HG03175 (cell line): Measurements from ENCODE around the gene MCF2L.
"Not testable (repeated sequence)": the region's sequence is repeated elsewhere in the genome, so short reads cannot be mapped to it uniquely, and the experiment has no call there.

Experiments
- ATAC-seq: cut with Tn5 transposase; IDR thresholded peaks from one replicate; pipeline ENCODE4 v1.9.1; 2021; ENCODE audit warnings: mild to moderate bottlenecking, moderate library complexity; ENCODE audit not compliant: unreplicated experiment

Gene MCF2L

DNA sequence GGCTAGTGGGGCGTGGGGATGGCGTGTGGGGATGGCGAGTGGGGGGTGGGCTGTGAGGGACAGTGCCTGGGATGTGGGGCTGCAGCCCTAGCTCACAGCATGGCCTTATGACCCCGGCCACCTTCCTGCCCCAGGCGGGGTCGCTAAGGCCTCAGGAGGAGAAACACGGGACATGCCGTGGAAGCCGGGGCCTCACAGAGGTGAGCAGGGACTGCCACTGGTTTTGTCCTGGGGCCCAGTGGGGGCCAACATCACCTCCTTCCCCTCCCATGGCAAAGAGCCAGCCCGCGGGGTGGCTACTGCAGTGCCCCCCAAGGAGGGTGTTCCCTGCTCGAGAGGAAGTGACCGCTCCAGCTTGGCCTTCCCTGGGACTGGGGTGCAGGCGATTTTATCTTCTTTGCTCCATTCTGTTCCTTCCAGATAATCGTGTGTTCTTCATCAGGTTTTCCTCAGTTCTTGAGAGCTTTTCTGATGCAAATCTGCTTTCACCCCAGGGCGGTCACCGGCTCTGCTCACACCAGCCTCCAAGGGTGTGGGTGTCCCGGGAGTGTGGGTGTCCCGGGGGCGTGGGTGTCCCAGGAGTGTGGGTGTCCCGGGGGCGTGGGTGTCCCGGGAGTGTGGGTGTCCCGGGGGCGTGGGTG, 137.8 kb downstream of the MCF2L start:
- ATAC-seq = no peak

DNA sequence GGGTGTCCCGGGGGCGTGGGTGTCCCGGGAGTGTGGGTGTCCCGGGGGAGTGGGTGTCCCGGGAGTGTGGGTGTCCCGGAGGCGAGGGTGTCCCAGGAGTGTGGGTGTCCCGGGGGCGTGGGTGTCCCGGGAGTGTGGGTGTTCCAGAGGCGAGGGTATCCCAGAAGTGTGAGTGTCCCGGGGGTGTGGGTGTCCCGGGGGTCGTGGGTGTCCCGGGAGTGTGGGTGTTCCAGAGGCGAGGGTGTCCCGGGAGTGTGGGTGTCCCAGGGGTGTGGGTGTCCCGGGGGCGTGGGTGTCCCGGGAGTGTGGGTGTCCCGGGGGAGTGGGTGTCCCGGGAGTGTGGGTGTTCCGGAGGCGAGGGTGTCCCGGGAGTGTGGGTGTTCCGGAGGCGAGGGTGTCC, 139.5 kb downstream of the MCF2L start:
- ATAC-seq = not testable (repeated sequence)

DNA sequence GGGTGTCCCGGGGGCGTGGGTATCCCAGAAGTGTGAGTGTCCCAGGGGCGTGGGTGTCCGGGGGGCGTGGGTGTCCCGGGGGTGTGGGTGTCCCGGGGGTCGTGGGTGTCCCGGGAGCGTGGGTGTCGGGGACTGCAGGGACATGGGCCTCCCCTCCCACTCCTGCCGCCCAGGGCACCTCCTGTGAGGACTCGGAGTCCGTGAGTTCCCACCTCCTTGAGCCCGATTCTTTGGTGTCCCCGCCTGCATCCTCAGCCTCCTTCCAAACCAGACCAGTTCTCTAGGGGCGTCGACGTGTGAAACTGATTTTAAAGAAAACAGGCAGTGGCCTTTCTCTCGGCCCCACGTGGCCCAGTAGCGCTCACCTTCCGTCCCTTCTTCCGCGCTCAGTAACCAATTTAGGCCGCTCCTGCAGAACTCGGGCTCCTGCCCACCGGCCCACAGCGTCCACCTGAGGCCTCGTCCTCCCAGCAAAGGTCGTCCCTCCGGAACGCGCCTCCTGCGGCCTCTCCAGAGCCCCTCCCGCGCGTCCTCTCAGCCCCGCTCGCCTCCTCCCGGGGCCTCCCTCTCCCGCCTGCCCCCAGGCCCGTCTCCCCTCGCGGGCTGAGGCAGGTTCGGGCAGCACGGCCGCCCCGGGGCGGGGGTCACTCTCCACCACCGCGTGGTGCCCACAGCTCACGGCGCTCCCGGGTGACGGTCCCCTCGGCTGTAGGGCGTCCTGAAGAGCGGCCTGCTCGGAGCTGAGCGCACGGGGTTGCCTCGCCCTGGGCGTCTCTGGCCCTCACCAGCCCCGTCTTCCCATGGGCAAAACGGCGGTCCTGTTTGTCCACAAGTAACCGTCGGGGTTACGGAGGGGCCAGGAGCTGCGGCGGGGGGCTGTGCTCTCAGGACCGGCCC, 140.4 kb downstream of the MCF2L start:
- ATAC-seq = no peak

DNA sequence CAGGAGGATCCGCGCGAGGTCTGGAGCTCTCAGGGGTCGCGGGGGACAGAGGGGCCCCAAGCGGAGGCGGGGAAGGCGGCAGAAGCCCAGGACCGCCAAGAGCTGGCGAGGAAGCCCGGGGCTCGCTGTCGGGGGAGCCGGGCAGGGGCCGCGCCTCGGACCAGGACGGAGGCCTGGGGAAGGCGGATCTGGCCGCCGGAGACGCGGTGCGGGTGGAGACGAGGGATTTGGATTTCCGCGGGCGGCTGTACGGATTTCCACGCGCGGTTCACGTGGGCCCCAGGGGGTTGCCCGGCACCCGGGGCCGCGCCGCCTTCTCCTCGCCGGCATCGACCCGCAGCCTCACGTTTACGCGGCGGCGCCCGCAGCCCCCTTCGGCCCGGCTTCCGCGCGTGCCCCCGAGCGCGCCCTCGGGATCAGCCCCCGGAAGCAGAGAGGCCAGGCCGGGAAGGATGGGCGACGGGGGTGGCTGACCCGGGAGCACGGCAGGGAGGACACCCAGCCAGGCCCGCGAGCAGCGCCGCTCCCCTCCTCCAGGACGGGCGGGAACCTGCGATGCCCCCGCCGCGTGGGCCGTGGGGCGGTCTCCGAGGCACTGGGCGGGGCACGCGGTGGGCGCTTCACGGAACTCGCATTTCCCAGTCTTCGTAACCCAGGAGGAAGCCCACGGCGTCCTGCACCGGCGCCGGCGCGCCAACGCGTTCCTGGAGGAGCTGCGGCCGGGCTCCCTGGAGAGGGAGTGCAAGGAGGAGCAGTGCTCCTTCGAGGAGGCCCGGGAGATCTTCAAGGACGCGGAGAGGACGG, 141.2 kb downstream of the MCF2L start:
- no peak for ATAC-seq

DNA sequence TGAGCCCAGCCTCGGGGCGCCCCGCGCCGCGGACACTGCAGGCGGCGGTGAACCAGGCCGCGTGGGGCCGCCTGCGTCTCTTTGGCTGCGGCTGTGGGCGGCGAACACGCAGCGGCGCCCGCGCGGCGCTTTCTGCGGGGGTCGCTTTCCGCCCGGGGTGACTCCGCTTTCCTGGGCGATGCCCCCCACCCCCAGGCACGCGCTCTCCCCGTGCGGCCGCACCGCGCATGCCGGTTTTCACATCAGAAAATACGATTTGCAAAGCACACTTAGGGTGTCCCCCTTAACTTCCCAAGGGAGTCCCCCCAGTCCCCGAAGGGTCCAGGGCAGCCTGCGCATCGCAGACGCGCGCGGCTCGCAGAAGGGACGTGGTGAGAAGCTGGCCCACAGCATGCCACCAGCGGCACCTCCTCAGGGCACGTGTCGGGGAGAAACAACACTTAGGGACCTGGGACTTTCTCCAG, 141.9 kb downstream of the MCF2L start:
- ATAC-seq = no peak

DNA sequence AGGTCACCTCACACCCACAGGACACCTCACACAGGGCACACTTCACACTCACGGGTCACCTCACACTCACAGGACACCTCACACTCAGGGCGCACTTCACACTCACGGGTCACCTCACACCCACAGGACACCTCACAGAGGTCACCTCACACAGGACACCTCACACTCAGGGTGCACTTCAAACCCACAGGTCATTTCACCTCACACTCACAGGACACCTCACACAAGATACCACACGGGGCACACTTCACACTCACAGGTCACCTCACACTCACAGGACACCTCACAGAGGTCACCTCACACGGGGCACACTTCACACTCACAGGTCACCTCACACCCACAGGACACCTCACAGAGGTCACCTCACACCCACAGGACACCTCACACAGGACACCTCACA, 142.8 kb downstream of the MCF2L start:
- ATAC-seq = not testable (repeated sequence)

DNA sequence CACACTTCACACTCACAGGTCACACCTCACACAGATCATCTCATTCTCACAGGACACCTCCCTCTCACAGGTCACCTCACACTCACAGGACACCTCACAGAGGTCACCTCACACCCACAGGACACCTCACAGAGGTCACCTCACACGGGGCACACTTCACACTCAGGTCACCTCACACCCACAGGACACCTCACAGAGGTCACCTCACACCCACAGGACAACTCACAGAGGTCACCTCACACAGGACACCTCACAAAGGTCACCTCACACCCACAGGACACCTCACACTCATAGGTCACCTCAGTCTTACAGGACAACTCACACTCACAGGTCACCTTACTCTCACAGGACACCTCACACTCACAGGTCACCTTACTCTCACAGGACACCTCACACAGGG, 143.5 kb downstream of the MCF2L start:
- not testable (repeated sequence) for ATAC-seq

DNA sequence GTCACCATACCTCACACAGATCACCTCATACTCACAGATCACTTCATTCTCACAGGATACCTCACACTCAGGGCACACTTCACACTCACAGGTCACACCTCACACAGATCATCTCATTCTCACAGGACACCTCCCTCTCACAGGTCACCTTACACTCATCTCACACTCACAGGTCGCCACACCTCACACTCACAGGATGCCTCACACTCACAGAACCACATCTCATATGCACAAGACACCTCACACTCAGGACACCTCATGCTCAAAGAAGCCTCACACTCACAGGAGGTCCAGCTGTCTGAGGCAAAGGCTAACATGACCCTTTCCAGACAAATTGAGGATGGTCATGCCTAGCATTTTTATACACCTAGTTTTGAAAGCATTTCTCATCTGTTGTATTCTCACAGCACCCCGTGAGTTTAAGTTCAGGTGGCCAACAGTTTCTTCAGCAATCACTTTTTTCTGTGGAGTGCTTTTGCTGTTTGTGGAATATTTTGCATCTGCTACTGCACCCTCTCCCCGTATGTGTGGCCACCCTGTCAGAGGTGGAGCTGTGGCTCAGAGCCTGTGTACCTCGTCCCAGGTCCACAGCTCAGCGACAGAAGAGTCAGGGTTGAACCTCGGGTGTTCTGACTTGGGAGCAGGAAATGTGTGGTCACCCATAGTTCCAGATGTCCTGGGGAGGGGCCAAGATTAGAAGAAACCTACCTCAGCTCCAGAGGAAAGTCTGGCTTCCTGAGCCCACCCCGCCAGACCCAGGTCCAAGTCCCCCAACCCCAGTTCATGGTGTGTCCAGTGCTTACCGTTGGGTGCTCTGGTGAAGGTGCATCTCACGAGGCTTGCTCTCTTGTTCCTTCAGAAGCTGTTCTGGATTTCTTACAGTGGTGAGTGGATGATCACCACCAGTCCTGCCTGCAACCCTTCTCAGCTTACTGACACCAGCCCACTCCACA, 144.2 kb downstream of the MCF2L start:
- no peak for ATAC-seq

DNA sequence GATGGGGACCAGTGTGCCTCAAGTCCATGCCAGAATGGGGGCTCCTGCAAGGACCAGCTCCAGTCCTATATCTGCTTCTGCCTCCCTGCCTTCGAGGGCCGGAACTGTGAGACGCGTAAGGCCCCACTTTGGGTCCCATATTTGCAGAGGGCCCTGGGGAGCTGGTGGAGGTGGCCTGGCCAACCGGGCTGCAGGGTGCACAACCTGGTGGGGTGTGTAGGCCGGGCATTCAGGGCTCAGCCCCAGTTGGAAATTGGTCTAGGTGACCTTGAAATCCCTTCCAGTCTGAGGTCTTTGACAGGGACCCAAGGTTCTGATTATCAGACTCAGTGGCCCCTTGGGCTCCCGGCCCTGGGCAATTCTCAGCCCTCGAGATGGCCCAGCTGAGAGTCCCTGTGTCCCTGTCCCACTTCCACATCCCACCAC, 144.8 kb downstream of the MCF2L start:
- no peak for ATAC-seq

DNA sequence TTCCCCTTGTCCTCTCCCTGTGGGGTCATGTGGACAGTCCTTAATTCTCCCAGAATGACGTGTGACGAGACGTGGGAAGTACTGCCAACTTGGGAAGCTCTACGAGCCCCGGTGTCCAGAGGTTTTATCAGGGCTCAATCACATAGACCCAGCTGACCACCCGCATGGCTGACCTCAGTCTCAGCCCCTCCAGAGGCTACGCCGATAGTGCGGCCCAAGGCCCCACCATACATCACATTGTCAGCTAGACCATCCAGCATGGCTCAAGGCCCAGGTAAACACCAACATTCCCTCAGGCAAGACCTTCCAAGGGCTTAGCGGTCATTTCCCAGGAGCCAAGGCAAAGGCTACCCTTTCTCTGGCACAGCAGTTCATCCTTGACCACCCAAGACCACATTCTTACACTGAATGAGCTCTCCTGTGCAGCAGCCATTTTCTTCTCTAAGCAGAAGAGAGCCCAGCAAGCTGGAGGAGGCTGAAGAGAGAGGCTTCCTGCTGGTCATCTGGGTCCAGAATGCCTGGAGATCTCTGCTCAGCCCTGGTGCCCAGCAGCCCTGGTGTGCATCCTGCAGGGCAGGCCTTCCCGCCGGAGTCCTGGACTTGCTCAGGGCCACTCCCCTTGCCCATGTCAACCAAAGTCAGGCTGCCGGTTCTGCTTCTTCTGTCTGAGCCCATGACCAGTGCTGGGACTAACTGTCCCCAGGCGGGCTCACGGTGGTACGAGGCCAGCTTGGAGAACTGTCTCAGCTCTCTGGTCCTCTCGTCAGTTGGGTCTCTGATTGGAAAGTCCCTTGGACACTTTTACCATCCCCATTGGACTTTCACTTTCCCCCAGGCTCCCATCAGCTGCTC, 145.7 kb downstream of the MCF2L start:
- ATAC-seq = no peak

DNA sequence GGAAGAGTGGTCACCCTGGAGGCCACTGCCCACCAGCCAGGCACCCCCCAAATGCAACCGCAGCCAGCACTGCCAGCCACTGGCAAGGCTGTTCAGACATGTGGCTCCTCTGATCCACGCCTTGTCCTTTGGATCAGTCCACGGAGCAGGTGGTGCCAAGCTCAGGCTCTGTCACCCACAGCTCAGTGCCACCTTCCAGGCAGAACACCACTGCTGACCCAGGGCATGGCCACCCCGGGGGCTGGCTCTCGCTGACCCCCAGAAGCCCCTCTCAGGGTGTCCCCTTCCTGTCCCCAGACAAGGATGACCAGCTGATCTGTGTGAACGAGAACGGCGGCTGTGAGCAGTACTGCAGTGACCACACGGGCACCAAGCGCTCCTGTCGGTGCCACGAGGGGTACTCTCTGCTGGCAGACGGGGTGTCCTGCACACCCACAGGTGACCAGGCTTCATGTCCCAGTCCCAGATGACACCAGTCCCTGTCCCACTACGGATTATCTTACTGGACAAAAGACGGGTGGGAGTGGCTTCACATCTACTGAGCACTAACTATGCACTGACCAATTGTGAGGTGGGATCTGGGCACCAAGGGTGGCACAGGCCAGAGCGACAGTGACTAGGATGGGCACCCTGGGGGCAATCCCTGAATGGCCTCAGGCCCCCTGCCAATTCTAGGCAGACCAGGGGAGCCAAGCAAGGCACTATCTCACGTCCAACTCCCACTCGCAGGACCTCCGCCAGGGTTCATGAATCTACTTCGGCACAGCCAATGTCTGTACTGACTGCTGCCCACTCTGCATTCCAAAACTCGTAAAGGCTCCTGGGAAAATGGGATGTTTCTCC, 146.6 kb downstream of the MCF2L start:
- ATAC-seq = no peak

DNA sequence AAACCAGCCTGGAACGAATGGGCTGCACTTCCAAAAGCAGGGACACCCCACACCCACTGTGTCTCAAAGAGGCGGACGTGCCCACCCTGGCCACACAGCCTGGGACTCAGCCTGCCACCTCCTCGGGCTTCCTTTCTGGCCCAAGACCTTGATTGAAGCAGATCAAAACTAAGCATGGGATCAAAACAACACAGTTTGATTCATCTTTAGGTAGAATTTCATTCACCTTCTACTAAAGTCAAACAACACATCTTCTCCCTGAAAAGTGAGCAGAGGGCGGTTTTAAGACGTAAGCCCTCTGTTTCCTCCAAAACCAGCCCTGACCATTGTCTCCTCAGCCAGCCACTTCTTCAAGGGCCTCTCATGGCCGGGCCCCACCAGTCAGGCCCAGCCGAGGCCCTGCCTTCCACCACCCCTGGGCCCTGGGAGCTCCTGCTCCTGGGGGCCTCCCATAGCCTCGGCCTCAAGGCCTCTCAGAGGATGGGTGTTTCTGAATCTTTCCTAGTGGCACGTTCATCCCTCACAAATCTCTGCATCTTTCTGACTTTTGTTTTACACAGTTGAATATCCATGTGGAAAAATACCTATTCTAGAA, 147.3 kb downstream of the MCF2L start:
- ATAC-seq = no peak

DNA sequence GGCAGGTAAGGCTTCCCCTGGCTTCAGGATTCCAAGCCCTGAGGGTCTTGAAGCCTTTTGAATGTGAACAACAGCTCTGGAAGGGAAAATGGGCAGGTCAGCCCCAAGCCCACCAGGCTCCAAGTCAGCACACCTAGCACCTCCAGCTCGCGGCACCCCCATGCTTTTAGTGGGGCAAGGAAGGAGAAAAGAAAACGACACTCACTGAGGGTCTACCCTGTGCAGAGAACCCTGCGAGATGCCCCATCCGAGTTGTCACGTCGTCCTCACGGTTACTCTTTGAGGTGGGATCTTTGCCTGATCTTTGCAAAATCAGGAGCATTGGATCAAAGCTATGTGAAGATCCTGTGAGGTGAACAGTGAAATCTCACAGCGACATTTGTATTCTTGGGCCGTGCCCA, 147.9 kb downstream of the MCF2L start:
- no peak for ATAC-seq

DNA sequence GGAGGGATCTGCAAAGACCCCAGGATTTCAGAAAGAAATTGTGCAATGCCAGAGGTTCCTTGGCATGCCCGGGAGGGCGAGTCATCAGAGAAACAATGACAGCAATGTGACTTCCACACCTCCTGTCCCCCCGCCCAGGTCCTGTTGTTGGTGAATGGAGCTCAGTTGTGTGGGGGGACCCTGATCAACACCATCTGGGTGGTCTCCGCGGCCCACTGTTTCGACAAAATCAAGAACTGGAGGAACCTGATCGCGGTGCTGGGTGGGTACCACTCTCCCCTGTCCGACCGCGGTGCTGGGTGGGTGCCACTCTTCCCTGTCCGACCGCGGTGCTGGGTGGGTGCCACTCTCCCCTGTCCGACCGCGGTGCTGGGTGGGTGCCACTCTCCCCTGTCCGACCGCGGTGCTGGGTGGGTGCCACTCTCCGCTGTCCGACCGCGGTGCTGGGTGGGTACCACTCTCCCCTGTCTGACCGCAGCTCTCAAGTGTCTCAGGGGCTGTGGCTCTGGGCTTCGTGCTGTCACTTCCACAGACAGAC, 148.4 kb downstream of the MCF2L start:
- ATAC-seq = no peak

DNA sequence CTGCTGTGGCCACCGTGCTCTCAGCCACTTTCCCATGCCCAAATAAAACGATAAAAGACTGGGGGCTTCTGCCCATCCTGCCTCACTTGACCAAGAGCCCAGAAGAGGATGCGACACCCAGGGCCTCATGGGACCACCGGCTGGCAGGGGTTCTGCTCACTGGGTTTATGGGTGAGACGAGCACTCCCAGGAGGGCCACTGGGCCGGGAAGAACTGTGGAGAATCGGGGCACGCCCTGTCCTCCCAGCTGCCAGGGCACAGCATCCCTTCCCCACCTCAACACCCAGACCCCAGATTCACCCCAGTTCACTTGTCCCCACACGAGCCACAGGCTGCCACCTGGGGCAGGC, 148.9 kb downstream of the MCF2L start:
- no peak for ATAC-seq

DNA sequence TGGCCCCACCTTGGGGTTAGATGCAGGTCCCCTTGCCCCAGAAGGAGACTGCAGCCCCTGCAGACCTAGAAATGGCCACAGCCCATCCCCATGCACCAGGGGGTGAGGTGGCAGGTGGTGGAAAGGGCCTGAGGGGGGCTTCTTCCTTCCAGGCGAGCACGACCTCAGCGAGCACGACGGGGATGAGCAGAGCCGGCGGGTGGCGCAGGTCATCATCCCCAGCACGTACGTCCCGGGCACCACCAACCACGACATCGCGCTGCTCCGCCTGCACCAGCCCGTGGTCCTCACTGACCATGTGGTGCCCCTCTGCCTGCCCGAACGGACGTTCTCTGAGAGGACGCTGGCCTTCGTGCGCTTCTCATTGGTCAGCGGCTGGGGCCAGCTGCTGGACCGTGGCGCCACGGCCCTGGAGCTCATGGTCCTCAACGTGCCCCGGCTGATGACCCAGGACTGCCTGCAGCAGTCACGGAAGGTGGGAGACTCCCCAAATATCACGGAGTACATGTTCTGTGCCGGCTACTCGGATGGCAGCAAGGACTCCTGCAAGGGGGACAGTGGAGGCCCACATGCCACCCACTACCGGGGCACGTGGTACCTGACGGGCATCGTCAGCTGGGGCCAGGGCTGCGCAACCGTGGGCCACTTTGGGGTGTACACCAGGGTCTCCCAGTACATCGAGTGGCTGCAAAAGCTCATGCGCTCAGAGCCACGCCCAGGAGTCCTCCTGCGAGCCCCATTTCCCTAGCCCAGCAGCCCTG, 149.4 kb downstream of the MCF2L start:
- no peak for ATAC-seq

DNA sequence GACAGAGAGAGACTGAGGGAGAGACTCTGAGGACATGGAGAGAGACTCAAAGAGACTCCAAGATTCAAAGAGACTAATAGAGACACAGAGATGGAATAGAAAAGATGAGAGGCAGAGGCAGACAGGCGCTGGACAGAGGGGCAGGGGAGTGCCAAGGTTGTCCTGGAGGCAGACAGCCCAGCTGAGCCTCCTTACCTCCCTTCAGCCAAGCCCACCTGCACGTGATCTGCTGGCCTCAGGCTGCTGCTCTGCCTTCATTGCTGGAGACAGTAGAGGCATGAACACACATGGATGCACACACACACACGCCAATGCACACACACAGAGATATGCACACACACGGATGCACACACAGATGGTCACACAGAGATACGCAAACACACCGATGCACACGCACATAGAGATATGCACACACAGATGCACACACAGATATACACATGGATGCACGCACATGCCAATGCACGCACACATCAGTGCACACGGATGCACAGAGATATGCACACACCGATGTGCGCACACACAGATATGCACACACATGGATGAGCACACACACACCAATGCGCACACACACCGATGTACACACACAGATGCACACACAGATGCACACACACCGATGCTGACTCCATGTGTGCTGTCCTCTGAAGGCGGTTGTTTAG, 150.3 kb downstream of the MCF2L start:
- no peak for ATAC-seq
